Gastrocnemius medialis (tissue), 4 donors: Measurements from ENCODE around the gene EQTN.

Source experiments
- CTCF ChIP-seq, 5 experiments: fragments of 450-650 bp in 3 of 5; fragments of 200-600 bp in 2 of 5; sonication (generic) in 2 of 5; IDR thresholded peaks in 4 of 5; conservative IDR thresholded peaks in 1 of 5; 1 replicate in 4 of 5; 2 replicates in 1 of 5; pipeline ENCODE4 v1.5.1; 2016 to 2019; ENCODE audit warnings: antibody characterized with exemption in 5 of 5, mild to moderate bottlenecking in 3 of 5, moderate library complexity in 3 of 5
- POLR2A ChIP-seq, 2 donors: fragments of 450-650 bp; IDR thresholded peaks; one replicate each; pipeline ENCODE4 v1.6.1; 2017; ENCODE audit warnings: antibody characterized with exemption in 2 of 2, mild to moderate bottlenecking in 2 of 2, moderate library complexity in 2 of 2

- TF ChIP-seq CTCF (IDR thresholded peaks at IDR 0.05 in 4 of 5, conservative IDR thresholded peaks at IDR 0.05 in 1 of 5) (no peak), POLR2A (IDR thresholded peaks at IDR 0.05) (no peak)
These were observed 23.8 kb downstream of the EQTN start for GRCh38 chr9:27273186-27273585.
